A204.1 (cell line): ENCODE results near the gene DDC.

Experiments used
- FAIRE-seq: peaks from 2 replicates; lab custom pipeline; 2012; peaks lifted over from hg19 to GRCh38; lab: Jason Lieb, UNC

Gene DDC

DNA sequence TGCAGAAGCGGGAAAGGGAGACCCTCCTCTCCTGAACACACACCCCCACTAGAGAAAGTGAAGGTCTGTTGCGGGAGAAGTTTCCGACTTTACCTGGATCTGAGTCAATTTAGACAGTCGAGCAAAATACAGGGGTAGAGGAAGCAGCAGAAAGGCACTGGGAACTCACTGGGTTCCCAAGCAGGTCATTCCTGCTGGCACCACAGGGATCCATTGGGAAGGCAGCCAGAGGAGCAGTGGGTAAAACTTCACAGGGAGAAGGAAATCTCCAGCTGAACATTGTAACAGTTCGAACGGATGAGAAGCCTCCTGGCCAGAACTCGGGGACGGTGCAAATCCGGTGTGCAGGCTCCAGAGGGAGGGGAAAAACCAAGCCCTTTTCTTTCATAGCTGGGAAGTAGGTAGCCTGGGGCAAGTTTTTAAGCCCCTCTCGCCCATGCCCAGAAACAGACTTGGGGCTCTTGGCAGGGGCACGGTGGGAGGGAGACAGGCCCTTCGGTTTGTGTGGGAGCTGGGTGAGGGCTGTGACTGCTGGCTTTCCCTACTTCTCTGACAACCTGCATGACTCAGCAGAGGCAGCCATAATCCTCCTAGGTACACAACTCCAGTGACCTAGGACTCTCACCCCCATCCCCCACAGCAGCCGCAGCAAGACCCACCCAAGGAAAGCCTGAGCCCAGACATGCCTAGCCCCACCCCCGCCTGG, 51.9 kb downstream of the DDC start:
- no peak for FAIRE-seq

DNA sequence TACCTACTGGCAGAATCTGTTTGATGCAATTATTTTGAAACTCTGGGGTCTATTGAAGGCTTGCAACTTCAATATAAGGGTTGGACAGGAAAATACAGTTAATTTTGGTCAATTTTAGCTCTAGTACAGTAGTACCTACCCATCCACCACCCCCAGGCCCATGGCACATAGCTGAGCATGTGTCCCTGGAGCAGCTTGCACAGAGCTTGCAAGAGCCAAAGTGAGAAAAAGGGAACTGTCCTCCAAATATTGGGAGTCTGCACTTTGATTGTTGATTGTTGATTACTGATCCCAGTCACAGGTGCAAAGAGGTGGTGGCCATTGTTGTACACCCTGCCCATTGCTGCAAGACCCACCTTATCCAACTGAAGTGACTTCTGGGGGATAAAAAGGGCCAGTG, 52.8 kb downstream of the DDC start:
- FAIRE-seq = no peak

DNA sequence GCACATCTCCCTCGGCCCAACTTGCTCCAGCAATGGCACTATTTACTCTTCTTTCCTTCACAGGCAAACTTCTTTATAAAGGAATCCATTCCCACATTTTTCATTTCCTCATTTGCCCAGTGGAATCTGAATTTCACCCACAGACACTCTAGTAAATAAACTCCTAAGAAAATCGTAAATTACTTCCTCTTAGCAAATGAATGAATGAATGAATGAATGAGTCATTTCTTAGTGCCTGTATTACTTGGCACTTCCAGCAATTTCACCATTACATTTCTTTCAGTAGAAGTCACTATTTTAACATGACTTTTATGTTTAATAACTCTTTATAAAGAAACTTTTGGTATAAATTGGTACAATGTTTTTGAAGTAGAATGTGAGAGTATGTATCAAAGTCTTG, 55.7 kb downstream of the DDC start:
- FAIRE-seq = no peak

DNA sequence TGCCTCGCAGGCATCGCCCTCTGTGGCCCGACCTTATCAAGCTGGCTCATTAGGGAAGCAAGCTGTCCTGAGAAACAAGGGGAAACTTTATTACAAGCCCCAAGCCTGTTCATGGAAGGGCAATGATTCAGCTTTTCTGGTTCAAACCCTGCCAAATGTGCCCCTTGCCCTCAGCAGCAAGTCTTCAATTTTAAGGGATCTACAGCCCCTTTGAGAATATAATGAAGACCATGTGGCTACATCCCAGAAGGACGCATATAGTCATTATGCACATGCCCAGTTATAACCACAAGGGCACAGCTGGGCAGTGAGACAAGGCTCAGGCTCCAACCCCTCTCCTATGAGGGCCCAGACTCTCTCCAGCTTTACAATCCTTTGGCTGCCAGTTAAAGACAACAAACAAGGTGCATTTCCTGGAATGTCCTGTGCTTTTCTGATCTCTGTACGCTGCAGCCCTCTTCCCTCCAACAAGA, 56.7 kb downstream of the DDC start:
- no peak for FAIRE-seq

DNA sequence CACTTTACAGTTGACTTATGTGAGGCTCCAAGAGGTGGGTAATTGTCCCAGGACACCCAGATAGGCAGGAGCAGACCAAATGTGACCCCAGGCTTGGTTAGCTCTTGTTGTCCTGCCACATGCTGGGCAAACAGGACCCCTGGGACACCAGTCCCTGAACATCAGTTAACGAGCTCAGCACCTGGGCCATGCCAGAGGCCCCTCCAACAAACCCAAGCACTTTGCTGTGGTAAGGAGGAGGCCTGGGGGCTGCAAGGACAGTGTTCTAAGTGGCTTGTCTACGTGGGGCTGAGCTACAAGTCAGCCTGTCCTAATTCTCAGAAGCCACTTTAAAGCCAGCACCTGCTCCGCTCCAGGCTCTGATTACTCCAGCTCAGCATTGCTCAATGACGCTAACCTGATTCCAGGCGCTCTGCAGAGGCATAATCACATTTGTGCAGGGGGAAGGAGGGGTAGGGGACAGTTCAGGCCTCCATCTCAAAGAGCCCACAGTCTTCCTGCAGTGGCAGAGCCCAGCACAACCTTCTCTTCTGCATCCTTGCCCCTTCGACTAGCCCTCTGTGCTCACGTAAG, 57.2 kb downstream of the DDC start:
- no peak for FAIRE-seq

DNA sequence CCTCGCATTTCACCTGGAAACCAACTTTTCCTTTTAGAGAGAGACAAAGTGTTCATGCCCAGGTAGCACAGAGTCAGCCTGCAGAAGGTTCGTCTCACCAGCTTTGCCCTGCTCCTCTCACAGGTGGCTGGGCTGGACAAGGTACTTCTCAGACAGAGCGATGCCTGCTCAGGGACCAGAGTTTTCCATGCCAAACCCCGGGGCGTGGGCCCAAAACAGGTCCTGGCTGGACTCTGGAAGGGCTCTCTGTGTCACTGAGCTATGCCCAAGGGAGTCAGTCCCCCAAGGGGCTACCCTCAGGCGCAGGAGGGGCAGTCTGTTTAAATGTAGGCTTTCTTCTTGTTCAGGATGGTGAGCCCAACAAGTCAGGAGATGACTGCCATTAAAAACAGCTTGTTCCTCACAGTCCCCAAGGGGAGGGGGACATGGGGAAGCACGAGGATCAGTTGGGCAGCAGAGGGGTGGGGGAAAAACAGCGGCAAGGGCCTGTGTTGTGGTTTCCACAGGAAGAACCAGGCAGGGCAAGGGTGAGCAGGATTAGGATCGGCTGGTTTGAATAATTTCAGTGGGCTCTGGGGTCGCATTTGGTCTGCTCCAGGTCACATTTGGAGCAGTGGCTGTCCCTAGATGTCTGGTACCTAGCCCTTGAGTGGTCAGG, 59.5 kb downstream of the DDC start:
- FAIRE-seq = no peak

DNA sequence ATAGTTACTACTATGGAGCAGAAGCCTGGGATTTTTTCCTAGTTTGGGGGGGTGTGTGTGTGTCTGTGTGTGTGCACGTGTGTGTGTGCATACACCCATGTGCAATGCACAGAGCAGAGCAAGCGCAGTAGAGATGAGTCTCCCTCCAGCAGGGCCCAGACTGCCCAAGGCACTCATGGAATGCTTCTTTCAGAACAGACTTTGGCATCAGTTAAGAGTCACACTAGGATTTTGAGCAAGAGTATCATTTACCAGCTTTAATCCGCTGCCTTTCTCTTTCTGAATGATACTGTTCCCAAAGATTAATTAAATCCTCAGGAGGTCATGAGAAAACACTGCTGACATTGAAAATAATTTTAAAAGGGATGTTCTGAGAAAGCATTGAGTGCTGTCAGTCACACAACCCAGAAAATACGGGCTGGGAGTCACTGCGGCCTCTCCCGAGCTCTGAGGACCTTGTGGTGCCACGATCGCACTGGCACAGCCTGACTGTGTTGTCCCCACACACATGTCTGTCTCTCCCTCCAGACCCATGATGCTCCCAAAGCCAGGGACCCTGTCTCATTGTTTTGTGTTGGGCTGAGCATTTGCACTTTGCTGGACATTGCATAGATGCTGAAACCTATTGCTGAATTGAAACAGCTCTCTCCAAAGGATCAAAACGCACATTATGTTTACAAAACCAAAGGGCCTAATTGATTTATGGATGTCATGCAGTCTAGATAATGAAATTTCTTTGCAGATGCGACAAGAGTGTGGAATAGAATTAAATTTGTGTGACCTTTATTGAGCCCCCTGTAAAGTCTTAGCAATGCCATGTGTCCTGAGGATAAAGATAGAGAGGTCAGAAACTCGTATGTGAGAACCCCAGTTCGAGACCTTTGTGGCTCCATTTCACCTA, 60.3 kb downstream of the DDC start:
- FAIRE-seq = no peak

DNA sequence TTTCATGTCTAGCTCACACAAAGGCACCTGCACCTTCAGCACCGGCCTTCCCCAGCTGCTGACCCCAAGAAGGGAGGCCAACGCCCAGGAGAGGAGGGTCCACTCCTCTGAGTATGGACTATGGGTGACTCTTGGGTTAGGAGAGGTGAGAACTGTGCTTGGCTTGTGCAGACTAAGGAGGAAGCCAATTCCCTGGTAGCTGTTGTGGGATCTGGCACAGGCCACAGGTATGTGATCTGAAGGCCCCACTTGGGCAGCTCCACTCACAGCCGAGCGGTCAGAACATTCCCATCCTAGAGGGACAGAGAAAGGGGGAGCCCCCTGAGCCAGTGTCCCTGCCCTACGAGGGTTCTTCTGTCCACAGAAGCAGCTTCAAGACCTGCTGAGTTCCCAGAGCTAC, 62.3 kb downstream of the DDC start:
- no peak for FAIRE-seq

DNA sequence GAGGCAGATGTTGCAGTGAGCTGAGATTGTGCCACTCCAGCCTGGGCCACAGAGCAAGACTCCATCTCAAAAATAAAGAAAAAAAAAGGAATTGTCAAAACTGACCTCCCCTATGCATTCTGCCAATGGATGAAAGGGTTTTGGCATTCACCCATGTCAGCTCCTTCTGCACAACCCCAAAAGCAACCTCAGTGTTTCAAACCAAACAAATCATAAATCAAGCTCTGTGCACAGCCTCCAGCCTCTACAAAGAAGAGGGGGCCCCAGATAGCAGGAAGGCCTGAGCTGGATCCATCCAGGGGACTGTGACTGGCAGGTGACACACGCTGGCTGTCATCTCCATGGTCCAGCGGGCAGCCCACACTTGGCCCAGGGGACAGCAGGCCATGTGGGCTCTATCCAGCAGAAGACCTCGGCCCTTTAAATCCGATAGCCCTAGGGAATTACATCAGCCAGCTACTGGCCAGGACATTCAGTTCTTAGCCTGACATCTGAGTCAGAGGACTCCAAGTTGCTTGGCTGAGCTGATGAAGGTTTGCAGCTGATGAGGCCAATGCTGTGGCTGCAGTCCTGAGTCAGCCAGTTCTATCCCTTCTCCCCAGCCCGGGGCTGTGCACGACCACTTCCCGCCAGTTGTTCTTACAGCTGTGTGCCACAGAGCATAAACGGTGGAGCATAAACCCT, 63.1 kb downstream of the DDC start:
- FAIRE-seq = no peak

DNA sequence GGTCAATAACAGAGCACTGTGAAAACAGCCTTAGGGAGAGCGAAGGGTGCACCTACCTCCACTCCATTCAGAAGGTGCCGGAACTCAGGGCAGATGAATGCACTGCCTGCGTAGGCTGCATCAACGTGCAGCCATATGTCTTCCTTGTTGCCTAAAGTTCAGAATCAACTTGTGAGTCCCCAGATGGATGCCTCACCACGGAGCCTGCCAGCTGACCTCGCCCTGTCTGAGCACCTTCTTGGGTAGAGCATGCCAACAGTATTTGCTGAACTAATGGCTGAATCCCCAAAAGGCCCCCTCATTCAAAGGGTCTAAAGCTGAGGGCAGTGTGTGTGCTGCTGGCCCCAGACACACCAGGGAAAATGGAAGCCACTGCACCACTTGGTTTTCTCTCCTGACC, 66.1 kb downstream of the DDC start:
- no peak for FAIRE-seq

DNA sequence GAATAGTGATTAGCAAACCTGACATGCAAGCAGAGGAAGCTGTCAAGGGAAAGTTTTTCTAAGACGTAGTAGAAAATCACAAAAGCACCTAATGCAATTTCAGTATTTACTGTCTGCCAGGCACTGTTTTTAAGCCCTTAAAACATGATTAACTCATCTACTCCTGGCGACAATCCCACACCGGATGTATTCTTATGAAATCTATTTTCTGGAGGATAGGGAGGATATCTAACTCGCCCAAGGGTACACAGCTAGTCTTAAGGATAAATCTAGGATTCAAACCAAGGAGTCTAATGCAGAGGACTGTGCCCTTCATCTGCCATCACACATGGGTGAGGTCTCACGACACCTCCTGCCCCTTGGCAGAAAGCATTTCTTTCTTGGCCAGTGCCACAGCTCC, 67.2 kb downstream of the DDC start:
- no peak for FAIRE-seq

DNA sequence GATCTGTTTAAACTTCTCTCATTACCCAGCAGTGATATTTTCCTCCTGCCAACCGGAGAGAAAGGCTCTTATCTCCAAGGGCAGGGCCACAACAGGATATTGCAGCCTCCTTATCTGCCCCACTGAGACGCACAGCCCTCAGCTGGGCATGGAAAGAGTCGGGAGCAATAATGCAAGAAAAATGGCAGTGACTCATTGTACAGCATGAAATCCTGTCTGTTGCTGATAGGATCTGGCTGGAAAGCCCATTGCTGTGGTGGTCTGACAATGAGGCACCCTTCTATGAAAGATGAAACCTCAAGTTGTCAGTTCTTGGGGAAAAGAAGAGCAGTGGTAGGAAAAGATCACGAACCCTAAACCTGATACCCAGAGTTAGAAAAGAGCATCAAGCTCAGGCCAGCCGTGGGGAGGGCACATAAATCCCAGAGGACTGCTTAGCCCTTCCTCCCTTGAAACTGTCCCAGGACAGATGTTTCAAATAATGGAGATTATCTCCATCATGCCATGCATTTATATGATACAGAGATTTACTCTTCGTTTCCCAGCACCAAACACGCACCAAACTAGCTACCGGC, 68.0 kb downstream of the DDC start:
- no peak for FAIRE-seq

DNA sequence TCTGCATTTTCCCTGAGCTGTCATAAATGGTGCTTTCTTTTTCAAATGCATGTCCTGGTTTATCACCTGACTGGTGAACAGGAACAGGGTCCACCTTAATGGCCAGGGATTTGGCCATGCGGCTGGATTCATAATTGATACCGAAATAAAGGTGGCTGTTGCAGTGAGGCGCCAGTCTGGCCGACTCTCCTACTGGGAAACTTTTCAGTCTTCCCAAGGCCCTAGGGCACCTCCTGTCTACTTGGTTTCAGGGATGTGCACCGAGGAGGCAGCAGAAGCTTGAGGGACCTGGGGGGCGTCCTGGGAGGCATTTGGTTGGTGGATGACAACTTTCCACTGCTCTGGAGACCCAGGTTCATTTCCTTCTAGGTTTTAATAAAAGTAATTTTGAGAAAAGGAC, 68.6 kb downstream of the DDC start:
- FAIRE-seq = no peak

DNA sequence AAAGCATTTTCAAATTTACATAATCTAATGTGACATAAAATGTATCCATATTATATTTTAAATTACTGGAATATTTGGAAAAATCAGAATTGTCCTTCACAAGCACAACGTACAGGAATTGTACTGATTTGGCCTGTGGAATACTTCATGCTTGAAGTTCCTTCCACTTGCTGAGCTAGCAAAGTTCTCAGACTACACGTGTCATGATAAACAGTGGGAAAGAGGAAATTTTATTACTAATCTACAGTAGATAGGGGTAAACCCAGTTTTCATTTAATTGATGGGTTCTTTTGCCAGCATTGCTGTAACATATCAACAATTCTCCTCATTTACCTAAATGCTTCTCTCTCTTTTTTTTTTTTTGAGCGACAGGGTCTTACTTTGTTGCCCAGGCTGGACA, 69.5 kb downstream of the DDC start:
- no peak for FAIRE-seq

DNA sequence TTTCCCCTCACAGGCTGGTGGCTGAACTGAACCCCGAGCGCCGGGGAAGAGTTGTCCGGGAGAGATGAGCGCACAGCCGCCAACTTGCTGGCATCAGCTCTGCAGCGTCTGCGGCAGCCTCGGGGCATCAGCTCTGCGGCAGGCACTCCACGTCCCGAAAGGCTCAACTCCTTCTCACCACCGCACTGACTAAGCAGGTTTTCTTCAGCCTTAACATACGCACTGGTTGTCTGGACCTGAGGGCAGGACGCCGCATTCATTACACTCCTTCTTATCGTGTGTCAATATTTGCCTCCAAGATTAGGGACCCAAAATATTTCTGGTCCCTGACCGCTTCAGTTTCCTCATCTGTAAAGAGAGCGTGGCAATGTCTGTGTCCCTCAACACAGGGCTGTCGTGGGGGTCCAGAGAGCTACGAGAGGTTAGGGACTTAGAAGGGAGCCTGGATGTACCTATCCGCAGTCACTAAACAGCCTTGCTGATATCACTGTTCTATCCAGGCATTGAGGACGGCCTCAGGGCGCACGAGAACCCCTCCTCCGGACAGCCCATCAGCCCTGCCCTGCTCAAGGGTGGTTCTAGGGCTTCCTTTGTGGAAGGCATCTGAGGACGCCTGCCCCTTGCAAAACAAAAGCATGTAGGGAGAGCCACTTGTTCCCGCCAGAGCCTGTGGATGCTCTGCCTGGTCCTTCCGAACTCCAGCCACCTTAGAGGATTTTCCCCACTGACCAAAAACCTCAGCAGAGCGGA, 72.3 kb downstream of the DDC start:
- FAIRE-seq = no peak

DNA sequence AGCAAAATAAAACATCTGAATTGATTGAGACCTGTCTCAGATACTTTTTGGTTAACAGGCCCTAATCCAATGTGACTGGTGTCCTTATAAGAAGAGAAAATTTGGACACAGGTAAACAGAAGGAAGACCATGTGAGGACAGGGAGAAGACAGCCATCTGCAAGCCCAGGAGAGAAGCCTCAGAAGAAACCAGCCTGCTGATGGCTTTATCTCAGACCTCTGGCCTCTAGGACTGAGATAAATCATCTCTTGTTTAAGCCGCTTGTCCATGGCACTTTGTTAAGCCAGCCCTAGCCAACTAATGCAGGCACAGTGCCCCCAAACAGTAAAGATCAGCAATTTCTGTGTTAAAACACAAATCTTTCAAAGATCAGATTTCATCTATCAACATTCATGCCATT, 73.3 kb downstream of the DDC start:
- no peak for FAIRE-seq

DNA sequence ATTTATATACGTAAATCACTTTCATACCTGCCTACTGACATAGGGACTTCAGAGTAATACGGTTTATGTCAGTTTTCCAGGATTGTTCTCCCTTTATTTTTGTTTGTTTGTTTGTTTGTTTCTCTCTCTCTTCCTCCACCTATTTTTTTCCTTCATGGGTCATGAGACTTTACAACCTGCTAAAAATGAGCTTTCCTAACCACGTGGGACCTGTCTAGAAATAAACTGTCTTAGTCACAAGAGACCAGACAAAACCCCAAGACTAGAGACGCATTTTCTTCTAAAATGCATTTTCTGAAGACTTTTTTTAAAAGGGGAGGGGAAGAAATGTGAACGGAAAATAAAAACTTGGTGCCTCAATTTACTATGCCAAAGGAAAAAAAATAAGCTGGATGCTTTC, 74.0 kb downstream of the DDC start:
- no peak for FAIRE-seq

DNA sequence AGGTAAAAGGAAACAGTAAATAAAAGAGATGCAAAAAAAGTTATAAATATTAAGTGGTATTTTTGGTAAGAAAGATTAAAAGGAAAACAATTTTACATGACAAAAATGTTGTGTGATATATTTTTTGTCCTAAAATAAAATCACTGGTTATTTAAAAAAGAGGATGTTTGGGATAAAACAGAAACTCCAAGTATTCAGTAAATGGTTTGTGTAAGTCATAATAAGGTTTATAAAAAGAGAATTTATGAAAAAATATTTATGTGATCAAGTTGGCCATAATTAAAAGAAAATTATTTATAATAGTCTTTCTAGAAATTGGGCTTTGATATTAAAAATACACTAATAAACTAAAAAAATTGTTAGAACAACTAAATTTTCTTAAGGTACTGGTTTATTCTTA, 76.8 kb downstream of the DDC start:
- no peak for FAIRE-seq

DNA sequence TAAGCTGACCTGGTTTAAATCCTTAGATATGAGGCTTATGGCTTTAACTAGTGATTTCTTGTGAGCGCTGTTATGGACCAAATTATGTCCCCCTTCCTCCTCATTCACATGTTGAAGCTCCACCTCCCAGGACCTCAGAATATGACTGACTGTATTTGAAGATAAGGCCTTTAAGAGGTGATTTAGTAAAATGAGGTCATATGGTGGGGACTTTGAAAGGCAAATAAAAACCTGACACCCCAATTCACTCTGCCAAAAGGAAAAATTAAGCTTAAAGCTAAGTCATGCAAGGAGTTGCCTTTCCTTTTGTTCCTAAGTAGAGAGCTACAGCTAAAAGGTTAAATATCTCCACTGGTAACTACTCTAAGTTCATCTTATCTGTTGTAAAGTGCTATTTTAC, 78.7 kb downstream of the DDC start:
- no peak for FAIRE-seq

DNA sequence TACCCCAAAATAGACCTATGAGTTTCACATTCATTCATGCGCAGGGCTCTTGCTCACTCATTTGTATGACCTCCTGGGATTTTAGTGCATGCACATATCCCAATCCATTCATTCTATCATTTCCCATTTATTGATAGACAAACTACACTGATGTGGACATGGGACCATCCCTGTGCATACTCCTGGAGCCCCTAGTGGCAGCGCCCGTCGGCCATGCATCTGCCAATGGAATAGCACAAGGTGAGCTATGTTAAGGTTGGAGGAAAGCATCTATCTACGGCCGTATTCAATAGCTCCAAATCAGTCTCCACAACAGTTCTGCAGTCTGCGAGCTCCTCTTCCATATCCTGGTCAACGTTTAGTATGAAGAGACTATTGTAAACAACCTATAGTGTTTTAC, 83.3 kb downstream of the DDC start:
- FAIRE-seq = no peak

DNA sequence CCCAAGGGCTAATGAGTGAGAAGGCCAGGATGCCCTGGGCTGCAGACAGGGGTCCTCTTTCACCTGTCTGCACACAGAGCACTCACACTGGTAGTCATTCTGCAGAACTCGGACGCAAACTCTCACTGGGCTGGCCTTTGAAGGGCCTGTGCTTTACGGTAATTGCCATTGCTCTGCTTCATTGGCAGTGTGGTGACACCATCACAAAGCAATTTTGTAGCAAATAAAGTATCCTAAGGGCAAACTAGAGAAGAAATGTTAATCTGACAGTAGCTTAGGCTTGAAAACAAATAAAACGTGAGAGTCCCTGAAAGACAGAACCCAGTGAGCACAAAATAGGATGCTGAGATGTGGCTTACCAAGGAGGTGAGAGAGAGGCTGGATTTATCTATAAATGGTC, 84.4 kb downstream of the DDC start:
- no peak for FAIRE-seq
